ENCODE results near the gene MDFI.

DNA sequence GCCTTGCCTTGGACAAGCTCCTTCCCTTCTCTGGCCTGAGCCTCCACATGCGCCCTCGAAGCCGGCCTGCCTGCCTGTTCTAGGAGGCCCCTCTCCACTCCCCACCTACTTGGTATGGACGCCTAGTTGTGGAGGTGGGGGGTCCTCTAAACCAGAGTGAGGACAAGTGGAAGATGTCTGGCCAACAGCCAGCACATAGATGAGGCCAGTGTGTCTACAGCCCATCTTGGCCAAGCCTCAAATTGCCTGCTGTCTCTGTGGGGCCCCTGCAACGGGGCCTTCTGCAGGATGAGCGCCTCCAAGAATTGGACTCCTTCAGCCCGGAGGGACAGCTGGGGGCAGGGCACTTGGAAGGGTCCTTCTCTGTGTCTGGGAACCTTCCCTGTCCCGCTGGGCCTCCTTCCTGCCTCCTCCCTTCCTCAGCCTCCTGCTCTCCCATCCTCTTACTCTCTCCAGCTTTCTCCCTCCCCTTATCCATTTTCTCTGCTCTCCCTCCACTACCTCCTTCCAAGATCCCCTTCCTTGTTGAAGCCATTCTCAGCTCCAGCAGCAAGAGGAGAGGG is 1.6 kb downstream of the MDFI start:
- TF ChIP-seq, protein P1, sequence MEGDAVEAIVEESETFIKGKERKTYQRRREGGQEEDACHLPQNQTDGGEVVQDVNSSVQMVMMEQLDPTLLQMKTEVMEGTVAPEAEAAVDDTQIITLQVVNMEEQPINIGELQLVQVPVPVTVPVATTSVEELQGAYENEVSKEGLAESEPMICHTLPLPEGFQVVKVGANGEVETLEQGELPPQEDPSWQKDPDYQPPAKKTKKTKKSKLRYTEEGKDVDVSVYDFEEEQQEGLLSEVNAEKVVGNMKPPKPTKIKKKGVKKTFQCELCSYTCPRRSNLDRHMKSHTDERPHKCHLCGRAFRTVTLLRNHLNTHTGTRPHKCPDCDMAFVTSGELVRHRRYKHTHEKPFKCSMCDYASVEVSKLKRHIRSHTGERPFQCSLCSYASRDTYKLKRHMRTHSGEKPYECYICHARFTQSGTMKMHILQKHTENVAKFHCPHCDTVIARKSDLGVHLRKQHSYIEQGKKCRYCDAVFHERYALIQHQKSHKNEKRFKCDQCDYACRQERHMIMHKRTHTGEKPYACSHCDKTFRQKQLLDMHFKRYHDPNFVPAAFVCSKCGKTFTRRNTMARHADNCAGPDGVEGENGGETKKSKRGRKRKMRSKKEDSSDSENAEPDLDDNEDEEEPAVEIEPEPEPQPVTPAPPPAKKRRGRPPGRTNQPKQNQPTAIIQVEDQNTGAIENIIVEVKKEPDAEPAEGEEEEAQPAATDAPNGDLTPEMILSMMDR (conservative IDR thresholded peaks at IDR 0.05; ENCODE audit: low read depth in 2 of 2): no peak
- TF ChIP-seq, protein P2, sequence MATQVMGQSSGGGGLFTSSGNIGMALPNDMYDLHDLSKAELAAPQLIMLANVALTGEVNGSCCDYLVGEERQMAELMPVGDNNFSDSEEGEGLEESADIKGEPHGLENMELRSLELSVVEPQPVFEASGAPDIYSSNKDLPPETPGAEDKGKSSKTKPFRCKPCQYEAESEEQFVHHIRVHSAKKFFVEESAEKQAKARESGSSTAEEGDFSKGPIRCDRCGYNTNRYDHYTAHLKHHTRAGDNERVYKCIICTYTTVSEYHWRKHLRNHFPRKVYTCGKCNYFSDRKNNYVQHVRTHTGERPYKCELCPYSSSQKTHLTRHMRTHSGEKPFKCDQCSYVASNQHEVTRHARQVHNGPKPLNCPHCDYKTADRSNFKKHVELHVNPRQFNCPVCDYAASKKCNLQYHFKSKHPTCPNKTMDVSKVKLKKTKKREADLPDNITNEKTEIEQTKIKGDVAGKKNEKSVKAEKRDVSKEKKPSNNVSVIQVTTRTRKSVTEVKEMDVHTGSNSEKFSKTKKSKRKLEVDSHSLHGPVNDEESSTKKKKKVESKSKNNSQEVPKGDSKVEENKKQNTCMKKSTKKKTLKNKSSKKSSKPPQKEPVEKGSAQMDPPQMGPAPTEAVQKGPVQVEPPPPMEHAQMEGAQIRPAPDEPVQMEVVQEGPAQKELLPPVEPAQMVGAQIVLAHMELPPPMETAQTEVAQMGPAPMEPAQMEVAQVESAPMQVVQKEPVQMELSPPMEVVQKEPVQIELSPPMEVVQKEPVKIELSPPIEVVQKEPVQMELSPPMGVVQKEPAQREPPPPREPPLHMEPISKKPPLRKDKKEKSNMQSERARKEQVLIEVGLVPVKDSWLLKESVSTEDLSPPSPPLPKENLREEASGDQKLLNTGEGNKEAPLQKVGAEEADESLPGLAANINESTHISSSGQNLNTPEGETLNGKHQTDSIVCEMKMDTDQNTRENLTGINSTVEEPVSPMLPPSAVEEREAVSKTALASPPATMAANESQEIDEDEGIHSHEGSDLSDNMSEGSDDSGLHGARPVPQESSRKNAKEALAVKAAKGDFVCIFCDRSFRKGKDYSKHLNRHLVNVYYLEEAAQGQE (IDR thresholded peaks at IDR 0.05; ENCODE audit: unreplicated experiment): no peak
- TF ChIP-seq EZH2 (IDR thresholded peaks at IDR 0.05; ENCODE audit: low read depth, unreplicated experiment): no peak
